Mucosa of stomach (tissue), 1 donor: ENCODE data around the gene TESK1.
"Not testable (repeated sequence)": the region's sequence is repeated elsewhere in the genome, so short reads cannot be mapped to it uniquely, and the experiment has no call there.

Source experiments
- H3K27me3 ChIP-seq: one replicate; pipeline ENCODE4 v1.7.0; 2013; ENCODE audit warnings: mild to moderate bottlenecking, low read length; ENCODE audit not compliant: control insufficient read depth, insufficient read depth
- H3K36me3 ChIP-seq: one replicate; pipeline ENCODE4 v1.7.0; 2013; ENCODE audit warnings: low read length; ENCODE audit not compliant: control insufficient read depth, insufficient read depth
- H3K4me1 ChIP-seq: one replicate; pipeline ENCODE4 v1.7.0; 2013; ENCODE audit warnings: mild to moderate bottlenecking, low read length; ENCODE audit not compliant: control insufficient read depth, insufficient read depth
- H3K4me3 ChIP-seq: one replicate; pipeline ENCODE4 v1.7.0; 2013; ENCODE audit warnings: low read length
- H3K9ac ChIP-seq: one replicate; pipeline ENCODE4 v1.7.0; 2013; ENCODE audit warnings: mild to moderate bottlenecking, low read length, moderate library complexity
- H3K9me3 ChIP-seq: one replicate; pipeline ENCODE4 v1.7.0; 2013; ENCODE audit warnings: mild to moderate bottlenecking, low read length, moderate library complexity; ENCODE audit not compliant: control insufficient read depth
- donor health status: Pancreatic carcinoma.

The TESK1 gene

DNA sequence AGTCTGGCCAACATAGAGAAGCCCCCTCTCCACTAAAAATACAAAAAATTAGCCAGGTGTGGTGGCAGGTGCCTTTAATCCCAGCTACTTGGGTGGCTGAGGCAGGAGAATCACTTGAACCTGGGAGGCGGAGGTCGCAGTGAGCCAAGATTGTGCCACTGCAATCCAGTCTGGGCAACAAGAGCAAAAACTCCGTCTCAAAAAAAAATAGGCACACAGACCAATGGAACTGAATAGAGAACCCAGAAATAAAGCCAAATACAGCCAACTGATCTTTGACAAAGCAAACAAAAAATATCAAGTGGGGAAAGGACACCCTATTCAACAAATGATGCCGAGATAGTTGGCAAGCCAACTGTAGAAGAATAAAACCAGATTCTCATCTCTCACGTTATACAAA, 16.6 kb upstream of the TESK1 start:
- H3K4me3 ChIP-seq, H3K4me1 ChIP-seq, H3K9me3 ChIP-seq, H3K36me3 ChIP-seq, H3K9ac ChIP-seq, H3K27me3 ChIP-seq: not testable (repeated sequence)

DNA sequence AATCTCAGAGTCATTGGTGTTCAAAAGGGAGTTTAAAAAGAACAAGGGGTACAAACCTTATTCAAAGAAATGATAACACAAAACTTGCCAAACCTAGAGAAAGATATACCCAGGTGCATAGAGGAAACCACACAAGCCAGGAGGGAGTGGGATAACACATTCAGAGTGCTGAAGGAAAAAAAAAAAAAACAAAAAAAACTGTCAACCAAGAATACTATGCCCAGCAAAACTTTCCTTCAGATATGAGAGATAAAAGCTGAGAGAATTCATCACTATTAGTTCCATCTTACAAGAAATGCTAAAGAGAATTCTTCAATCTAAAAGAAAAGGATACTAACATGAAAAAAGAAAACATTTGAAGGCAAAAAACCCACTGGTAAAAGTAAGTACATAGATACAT, 11.5 kb upstream of the TESK1 start:
- Histone ChIP-seq H3K36me3 (no peaks in the 10 kb centered on the region), H3K4me1 (peaks cover 3% of the 10 kb centered on the region), H3K9ac (no peak overlapping the region), H3K9me3 (no peaks in the 10 kb centered on the region), H3K4me3 (no peak overlapping the region), H3K27me3 (no peaks in the 10 kb centered on the region)

DNA sequence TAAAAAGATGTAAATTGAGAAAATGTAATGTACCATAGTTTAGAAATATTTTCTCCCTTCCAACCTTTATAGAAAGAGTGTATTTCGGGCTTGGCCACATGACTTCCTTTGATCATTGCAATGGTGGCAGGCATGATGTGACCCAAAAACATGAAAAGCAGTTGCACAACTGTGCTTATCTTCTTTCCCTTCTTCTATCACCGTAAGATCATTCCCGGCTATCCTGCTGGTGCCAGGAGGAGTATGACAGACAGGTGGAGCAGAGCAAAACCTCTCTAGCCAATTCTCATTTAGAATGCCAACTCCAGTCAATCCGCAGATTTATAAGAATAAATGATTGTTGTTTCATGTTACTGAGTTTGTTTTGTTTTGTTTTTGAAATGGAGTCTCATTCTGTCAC, 10.6 kb upstream of the TESK1 start:
- H3K4me3 ChIP-seq = no peak overlapping the region
- no peaks in the 10 kb centered on the region for H3K36me3 ChIP-seq
- no peaks in the 10 kb centered on the region for H3K27me3 ChIP-seq
- no peak overlapping the region for H3K9ac ChIP-seq
- peaks cover 11% of the 10 kb centered on the region for H3K4me1 ChIP-seq
- no peaks in the 10 kb centered on the region for H3K9me3 ChIP-seq

DNA sequence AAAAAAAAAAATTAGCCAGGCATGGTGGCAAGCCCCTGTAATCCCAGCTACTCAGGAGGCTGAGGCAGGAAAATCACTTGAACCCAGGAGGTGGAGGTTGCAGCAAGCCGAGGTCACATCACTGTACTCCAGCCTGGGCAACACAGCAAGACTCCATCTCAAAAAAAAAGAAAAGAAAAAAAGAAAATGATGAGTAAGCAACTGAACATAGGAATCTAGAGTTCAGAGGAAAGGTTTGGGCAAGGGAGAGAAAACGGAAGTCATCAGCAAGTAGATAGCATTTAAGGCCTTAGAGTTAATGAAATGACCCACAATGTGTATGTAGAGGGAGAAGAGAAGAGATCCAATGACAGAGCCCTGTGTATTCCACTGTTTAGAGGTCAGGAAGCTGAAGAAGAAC, 8.2 kb upstream of the TESK1 start:
- H3K4me1 ChIP-seq = peaks cover 13% of the 10 kb centered on the region
- not testable (repeated sequence) for H3K36me3 ChIP-seq, H3K9me3 ChIP-seq, H3K9ac ChIP-seq, H3K4me3 ChIP-seq, H3K27me3 ChIP-seq

DNA sequence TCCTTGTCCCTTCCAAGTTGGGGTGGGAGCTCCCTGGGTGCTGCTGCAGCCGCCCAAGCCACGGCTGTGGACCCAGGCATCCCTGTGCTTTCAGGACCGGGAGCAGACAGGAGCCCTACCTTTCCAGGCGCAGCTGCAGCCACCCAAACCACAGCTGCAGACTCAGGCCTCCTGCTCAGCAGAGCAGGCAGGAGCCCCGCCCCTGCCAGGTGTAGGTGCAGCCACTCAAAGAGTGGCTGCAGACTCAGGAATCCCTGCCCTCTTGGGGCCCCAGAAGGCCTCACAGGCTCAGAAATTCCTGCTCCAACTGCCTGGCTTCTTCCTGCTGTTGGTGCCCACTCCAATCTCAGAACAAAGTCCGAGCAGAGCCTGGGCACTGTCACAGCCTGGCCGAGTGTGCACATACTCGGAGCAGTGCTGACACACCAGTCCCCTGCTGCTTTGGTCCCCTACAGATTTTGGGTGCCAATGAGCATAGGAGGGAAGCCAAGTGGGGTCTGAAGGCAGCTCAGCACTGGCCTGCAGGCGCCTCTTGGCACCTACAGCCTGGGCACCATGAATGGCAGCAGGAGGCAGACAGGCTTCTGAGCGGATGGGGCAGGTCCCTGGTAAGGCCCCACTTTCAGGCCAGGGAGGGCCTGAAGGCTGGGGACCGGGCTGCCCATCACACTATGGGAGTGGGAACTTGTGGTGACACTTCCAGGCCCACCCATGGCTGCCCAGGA, 6.0 kb upstream of the TESK1 start:
- Histone ChIP-seq H3K9ac (no peak overlapping the region), H3K27me3 (no peaks in the 10 kb centered on the region), H3K4me1 (peaks cover 20% of the 10 kb centered on the region), H3K9me3 (no peaks in the 10 kb centered on the region), H3K36me3 (no peaks in the 10 kb centered on the region), H3K4me3 (no peak overlapping the region)

DNA sequence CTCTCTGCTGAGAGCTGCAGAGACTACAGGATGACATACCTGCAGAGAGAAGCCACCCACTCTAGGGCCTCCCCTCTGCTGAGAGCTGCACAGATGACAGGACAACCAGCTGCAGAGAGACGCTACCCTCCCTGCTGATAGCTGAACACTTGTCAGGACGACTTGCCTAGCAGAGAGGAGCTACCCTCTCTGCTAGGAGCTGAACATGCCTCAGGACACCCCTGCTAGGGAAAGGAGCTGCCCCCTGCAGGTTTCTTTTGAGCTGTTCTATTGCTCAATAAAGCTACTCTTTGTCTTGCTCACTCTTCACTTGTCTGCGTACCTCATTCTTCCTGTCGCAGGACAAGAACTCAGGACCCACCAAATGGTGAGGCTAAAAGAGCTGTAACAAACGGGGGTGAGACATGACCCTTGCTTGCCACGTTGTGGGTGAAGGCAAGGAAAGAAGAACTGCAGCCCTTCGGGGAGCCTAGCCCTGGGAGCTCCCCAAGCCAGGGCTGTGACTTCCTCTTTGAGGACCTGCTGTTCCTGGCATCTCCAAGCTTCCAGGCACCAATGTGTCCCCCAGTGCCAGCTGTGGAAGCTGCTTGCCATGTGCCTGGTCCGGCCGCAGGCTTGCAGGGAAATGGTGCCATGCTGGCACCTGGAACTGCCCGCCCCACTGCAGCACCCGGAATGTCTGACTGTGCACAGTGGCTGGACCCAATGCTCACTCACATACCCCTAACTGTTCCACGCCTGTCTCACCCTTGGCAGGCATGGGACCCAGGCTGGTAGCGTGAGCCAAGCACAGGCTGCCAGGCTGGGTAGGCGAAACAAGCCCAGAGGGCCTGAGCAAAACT, 5.1 kb upstream of the TESK1 start:
- Histone ChIP-seq H3K36me3 (no peaks in the 10 kb centered on the region), H3K27me3 (no peaks in the 10 kb centered on the region), H3K4me3 (no peak overlapping the region), H3K4me1 (peaks cover 20% of the 10 kb centered on the region), H3K9me3 (no peaks in the 10 kb centered on the region), H3K9ac (no peak overlapping the region)

DNA sequence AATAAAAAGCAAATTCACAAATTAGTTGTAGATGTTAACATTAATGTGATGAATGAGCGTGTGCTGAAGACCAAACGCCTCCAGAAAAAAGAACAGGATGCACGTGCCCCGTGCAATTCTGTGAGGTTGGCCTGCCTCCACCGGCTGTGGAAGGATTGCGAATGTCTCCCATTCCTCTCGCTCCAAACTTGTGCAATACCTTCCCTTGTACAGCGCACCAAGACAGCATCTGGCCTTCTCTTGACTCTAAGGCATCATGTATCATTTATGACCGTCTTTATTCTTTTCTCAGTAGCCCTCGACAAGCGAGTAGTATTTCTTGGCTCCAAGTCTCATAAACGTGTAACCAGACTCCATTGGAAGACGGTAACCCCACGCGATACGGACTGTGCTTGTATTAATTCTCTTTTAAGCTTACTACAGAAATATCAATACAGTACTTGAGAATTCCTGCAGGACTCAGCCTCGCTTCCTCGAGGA, 1.5 kb upstream of the TESK1 start:
- Histone ChIP-seq H3K36me3 (no peaks in the 10 kb centered on the region), H3K27me3 (no peaks in the 10 kb centered on the region), H3K4me3 (peak overlapping the region; percentile 32), H3K9ac (peak overlapping the region; percentile 83), H3K4me1 (peaks cover 23% of the 10 kb centered on the region), H3K9me3 (no peaks in the 10 kb centered on the region)

DNA sequence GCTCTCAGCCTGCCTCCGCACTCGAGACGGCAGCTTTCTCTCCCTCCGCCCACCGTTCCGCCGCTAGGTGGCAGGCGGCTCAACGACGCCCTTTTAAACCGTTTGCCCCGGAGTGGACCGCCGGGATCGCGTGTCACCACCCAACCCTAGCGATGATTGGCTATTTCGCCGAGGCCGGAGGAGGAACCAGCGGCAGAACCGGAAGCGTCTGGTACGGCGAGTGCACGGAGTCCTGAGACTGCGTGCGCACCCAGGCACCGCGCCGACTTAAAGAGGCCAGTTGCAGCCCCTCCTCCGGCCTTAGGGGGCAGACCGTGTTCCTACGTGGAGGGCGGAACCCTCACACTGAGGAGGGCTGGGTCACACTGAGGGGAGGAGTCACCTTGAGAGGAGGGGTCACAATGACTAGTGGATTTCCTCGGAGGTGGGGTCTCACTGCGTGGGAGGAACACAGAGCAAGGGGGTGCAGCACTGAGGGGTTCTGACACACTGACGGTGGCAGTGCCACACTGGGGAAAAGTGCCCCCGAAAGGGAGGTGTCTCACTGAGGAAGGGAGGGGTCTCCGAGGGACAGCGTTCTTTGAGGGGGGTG, 980 bp upstream of the TESK1 start:
- Histone ChIP-seq H3K4me3 (peak overlapping the region; percentile 90), H3K9me3 (no peaks in the 10 kb centered on the region), H3K9ac (peak overlapping the region; percentile 87), H3K27me3 (no peaks in the 10 kb centered on the region), H3K4me1 (peaks cover 18% of the 10 kb centered on the region), H3K36me3 (no peaks in the 10 kb centered on the region)

DNA sequence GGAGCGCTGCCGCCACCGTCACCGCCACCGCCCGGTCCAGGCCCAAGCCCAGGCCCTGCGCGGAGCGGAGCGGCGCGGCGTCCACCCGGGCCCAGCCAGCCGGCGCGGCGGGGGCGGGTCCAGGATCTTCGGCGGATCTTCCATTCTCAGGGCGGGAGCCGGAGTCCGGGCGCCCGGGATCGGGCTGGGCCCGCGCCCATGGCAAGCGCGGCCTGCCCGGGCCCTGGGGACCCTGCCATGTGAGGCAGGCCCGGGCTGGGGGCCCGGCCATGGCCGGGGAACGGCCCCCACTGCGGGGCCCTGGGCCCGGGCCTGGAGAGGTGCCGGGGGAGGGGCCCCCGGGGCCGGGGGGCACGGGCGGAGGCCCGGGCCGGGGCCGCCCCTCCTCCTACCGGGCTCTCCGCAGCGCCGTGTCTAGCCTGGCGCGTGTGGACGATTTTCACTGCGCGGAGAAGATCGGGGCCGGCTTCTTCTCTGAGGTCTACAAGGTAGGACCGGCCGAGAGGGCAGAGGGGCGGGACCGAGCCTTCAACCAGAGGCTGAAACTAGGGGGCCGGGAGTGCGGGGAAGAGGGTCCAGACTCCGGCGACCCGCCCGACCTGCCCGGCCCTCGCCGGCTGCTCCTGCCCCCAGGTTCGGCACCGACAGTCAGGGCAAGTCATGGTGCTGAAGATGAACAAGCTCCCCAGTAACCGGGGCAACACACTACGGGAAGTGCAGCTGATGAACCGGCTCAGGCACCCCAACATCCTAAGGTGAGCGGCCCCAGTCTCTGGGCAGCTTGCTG, 482 bp downstream of the TESK1 start:
- H3K27me3 ChIP-seq = no peaks in the 10 kb centered on the region

DNA sequence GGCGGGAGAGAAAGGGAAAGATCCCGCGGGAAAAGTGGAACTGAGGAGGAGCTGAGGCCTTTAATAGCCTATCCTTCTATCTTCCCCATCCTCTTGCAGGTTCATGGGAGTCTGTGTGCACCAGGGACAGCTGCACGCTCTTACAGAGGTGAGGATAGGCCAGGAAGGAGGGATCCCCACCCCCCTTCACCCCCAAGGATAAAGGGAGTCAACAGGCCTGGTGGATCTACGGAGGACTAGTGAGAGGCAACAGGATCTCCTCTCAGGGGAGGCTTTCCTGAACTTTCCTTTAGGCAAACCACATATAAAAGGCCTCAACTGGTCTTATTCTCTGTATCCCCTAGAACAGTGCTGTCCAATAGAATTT, 1.1 kb downstream of the TESK1 start:
- H3K4me3 ChIP-seq = peak overlapping the region; percentile 56
- peak overlapping the region; percentile 73 for H3K9ac ChIP-seq
- peaks cover 12% of the 10 kb centered on the region for H3K4me1 ChIP-seq
- no peaks in the 10 kb centered on the region for H3K27me3 ChIP-seq
- H3K9me3 ChIP-seq = no peaks in the 10 kb centered on the region
- no peaks in the 10 kb centered on the region for H3K36me3 ChIP-seq

More for the DNA sequence above, 482 bp downstream of the TESK1 start:
- H3K4me3 ChIP-seq = peak overlapping the region; percentile 56
- peaks cover 12% of the 10 kb centered on the region for H3K4me1 ChIP-seq
- no peaks in the 10 kb centered on the region for H3K36me3 ChIP-seq
- H3K9ac ChIP-seq = peak overlapping the region; percentile 73
- H3K9me3 ChIP-seq = no peaks in the 10 kb centered on the region

DNA sequence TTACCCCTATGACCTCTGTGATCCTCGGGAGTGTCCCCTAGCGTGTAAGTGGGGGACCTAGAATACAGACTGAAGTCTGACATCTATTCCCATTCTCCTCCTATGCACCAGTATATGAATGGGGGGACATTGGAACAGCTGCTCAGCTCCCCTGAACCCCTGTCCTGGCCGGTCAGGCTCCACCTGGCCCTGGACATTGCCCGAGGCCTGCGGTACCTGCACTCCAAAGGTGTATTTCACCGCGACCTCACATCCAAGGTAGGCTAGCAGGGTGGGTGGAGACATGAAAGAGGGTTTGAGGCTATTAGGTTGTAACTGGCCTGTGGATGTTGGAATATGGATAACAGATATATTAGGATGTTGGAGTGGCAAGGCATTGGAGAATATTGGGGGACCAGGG, 1.7 kb downstream of the TESK1 start:
- H3K4me3 ChIP-seq = no peak overlapping the region
- H3K9ac ChIP-seq = no peak overlapping the region
- H3K4me1 ChIP-seq = peaks cover 12% of the 10 kb centered on the region

More for the DNA sequence above, 1.7 kb downstream of the TESK1 start:
- Histone ChIP-seq H3K36me3 (no peaks in the 10 kb centered on the region), H3K27me3 (no peaks in the 10 kb centered on the region), H3K9me3 (no peaks in the 10 kb centered on the region)
